GM21423 (cell line): Measurements from ENCODE around the gene TEN1.

ENCODE experiments used
- ATAC-seq: cut with Tn5 transposase; IDR thresholded peaks from one replicate; pipeline ENCODE4 v1.9.1; 2021; ENCODE audit warnings: mild to moderate bottlenecking, moderate library complexity; ENCODE audit not compliant: unreplicated experiment

The TEN1 gene

GRCh38 chr17:76005263-76006149, 26.5 kb downstream of the TEN1 start:
- no peak for ATAC-seq

GRCh38 chr17:76007131-76007849, 28.2 kb downstream of the TEN1 start:
- no peak for ATAC-seq

GRCh38 chr17:76007850-76008165, 28.8 kb downstream of the TEN1 start:
- ATAC-seq: no peak

- ATAC-seq: no peak
These were observed 29.2 kb downstream of the TEN1 start for GRCh38 chr17:76008208-76008607.

- ATAC-seq: no peak
These were observed 29.8 kb downstream of the TEN1 start for GRCh38 chr17:76008630-76009425.

- ATAC-seq: no peak
These were observed 30.4 kb downstream of the TEN1 start for GRCh38 chr17:76009447-76009846.

- no peak for ATAC-seq
These were observed 31.1 kb downstream of the TEN1 start for GRCh38 chr17:76009969-76010661.

- no peak for ATAC-seq
These were observed 32.9 kb downstream of the TEN1 start for GRCh38 chr17:76011951-76012350.

GRCh38 chr17:76013377-76013932, 34.4 kb downstream of the TEN1 start:
- ATAC-seq: no peak

GRCh38 chr17:76014100-76014924, 35.3 kb downstream of the TEN1 start:
- ATAC-seq: no peak

GRCh38 chr17:76014925-76015261, 35.9 kb downstream of the TEN1 start:
- ATAC-seq: no peak

GRCh38 chr17:76017481-76018339, 38.7 kb downstream of the TEN1 start:
- ATAC-seq: no peak

- ATAC-seq: no peak
These were observed 39.3 kb downstream of the TEN1 start for GRCh38 chr17:76018340-76018680.

- no peak for ATAC-seq
These were observed 39.8 kb downstream of the TEN1 start for GRCh38 chr17:76018801-76019200.

GRCh38 chr17:76019833-76020467, 40.9 kb downstream of the TEN1 start:
- ATAC-seq: no peak

GRCh38 chr17:76022285-76022684, 43.2 kb downstream of the TEN1 start:
- no peak for ATAC-seq

- no peak for ATAC-seq
These were observed 44.2 kb downstream of the TEN1 start for GRCh38 chr17:76022973-76023899.

- no peak for ATAC-seq
These were observed 44.8 kb downstream of the TEN1 start for GRCh38 chr17:76023900-76024237.
